ENCODE results near the gene ASAP2.

GRCh38 chr2:9330612-9331270, 124.1 kb downstream of the ASAP2 start:
- TF ChIP-seq, protein P1, sequence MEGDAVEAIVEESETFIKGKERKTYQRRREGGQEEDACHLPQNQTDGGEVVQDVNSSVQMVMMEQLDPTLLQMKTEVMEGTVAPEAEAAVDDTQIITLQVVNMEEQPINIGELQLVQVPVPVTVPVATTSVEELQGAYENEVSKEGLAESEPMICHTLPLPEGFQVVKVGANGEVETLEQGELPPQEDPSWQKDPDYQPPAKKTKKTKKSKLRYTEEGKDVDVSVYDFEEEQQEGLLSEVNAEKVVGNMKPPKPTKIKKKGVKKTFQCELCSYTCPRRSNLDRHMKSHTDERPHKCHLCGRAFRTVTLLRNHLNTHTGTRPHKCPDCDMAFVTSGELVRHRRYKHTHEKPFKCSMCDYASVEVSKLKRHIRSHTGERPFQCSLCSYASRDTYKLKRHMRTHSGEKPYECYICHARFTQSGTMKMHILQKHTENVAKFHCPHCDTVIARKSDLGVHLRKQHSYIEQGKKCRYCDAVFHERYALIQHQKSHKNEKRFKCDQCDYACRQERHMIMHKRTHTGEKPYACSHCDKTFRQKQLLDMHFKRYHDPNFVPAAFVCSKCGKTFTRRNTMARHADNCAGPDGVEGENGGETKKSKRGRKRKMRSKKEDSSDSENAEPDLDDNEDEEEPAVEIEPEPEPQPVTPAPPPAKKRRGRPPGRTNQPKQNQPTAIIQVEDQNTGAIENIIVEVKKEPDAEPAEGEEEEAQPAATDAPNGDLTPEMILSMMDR (IDR thresholded peaks at IDR 0.05) = no peak
- TF ChIP-seq EZH2 (IDR thresholded peaks at IDR 0.05; ENCODE audit: borderline replicate concordance, insufficient read depth, low read depth, low read length, poor library complexity, severe bottlenecking) = no peak
